GM19372 (cell line): ENCODE results near the gene BCL2L11.

Source experiments
- ATAC-seq: cut with Tn5 transposase; IDR thresholded peaks from one replicate; pipeline ENCODE4 v1.9.1; 2021; ENCODE audit warnings: mild to moderate bottlenecking, low read depth, moderate library complexity; ENCODE audit not compliant: unreplicated experiment

BCL2L11 gene

GRCh38 chr2:111216811-111217652, 96.3 kb downstream of the BCL2L11 start:
- ATAC-seq = no peak
